Muscle of back (tissue), 11 donors: ENCODE results near the gene BBS5. TPM values are rescaled to one million over a fixed set of nuclear protein-coding genes. Genes with fewer than 3 reads are reported as not detected.

Experiments
- DNase-seq, 3 donors: peaks; one replicate each; pipeline versions ENCODE4 v3.0.0 to v3.0.0-alpha.2; 2013
- polyA plus RNA-seq, 10 donors: library from polyadenylated mRNA; unstranded; fragments of 120-200 nt; gene quantifications; one replicate each; pipeline ENCODE4 v1.2.1, GENCODE V29; 2013; ENCODE audit not compliant: insufficient read length in 10 of 10

BBS5 gene
- polyA plus RNA-seq, 10 donors: 3.6 to 6.9 (median 4.9) TPM

- DNase-seq: no peak
Measured at GRCh38 chr2:169540146-169540545, 60.9 kb downstream of the BBS5 start.

- no peak for DNase-seq
Measured at GRCh38 chr2:169542433-169542832, 63.1 kb downstream of the BBS5 start.

- no peak for DNase-seq
Measured at GRCh38 chr2:169546756-169547155, 67.5 kb downstream of the BBS5 start.

Other genes with a start within 250 kb of the BBS5 start
- gene LRP2, start 117.0 kb upstream of the BBS5 start, polyA plus RNA-seq: under 1 TPM; 0.03 to 0.84 (median 0.13) TPM
- 1,000 to 10,000 TPM; 1,958 to 4,577 (median 3,328) TPM for gene KLHL41, start 30.2 kb downstream of the BBS5 start, polyA plus RNA-seq
- gene FASTKD1, start 94.4 kb downstream of the BBS5 start, polyA plus RNA-seq: 10 to 100 TPM; 15.4 to 31.6 (median 23.6) TPM
- gene PPIG, start 104.9 kb downstream of the BBS5 start, polyA plus RNA-seq: 10 to 100 TPM; 45.7 to 61.9 (median 53.1) TPM
- under 1 TPM in 9 of 10 donors, not detected in 1; 0.12 to 0.53 (median 0.25) TPM for gene CFAP210, start 214.9 kb downstream of the BBS5 start, polyA plus RNA-seq
- 1 to 10 TPM; 3.4 to 7.2 (median 4.8) TPM for gene PHOSPHO2, start 215.0 kb downstream of the BBS5 start, polyA plus RNA-seq